OCI-LY1 (cell line): ENCODE results near the gene DCAF5.

Experiments used
- EZH2 ChIP-seq: fragments of 200-600 bp; sonication (generic), shearing (Covaris generic); IDR thresholded peaks from 2 replicates; pipeline ENCODE4 v1.8.0; 2017; ENCODE audit warnings: borderline replicate concordance, mixed run types, mild to moderate bottlenecking, antibody characterized with exemption, low read length, moderate library complexity, mixed read lengths
- TF ChIP-seq, protein P1 (sequence below): fragments of 200-600 bp; sonication (generic), shearing (Covaris generic); IDR thresholded peaks from 2 replicates; pipeline ENCODE4 v1.5.1; 2017; ENCODE audit warnings: mild to moderate bottlenecking, antibody characterized with exemption, low read length, moderate library complexity, mixed read lengths

DNA sequence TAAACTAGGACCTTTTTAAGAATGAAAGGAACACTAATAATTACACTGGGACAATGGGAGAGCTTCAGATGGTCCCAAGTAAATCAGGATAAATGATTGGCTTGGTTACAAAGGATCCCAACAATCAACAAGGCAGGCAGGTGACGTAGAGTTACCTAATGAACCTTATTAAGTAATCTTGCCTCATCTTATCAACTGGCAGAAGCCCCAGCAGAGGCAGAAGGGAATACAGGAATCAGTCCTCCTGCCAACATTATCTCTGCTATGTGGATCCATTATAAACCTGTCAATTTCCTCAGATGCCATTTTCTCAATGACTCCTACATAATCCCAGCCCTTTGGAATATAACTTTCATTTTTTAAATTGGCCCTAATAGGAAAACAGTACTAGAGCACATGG, 11.4 kb downstream of the DCAF5 start:
- TF ChIP-seq, protein P1, sequence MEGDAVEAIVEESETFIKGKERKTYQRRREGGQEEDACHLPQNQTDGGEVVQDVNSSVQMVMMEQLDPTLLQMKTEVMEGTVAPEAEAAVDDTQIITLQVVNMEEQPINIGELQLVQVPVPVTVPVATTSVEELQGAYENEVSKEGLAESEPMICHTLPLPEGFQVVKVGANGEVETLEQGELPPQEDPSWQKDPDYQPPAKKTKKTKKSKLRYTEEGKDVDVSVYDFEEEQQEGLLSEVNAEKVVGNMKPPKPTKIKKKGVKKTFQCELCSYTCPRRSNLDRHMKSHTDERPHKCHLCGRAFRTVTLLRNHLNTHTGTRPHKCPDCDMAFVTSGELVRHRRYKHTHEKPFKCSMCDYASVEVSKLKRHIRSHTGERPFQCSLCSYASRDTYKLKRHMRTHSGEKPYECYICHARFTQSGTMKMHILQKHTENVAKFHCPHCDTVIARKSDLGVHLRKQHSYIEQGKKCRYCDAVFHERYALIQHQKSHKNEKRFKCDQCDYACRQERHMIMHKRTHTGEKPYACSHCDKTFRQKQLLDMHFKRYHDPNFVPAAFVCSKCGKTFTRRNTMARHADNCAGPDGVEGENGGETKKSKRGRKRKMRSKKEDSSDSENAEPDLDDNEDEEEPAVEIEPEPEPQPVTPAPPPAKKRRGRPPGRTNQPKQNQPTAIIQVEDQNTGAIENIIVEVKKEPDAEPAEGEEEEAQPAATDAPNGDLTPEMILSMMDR = no peak
- no peak for TF ChIP-seq EZH2
